ENCODE data around the gene FA2H.

DNA sequence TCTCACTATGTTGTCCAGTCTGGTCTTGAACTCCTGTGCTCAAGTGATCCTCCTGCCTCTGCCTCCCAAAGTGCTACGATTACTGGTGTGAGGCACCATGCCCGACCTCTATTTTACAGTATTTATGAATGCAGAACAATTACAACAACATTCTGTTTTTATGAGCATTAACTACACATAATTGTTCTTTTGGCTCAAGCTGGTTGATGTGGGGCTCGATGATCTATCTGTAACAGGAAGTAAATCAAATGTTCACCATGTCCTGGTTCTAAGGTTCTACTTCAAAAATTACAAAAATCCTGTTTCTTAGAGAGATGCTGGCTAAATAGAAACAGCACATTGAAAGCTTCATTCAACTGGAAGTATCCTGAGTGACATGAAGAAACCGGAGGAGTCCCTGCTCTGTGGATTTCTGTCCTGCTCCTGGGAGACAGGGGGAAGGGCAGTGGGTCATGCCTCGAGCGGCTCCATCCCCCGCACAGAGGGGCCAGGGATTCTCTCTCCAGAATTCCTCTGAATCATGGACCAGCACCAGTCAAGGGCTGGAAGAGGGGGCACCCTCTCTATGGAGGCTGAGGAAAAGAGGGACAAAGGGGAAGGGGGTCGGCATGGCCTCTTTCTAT lies 31.5 kb downstream of the FA2H start:
- no peak for TF ChIP-seq CTCF (IDR thresholded peaks at IDR 0.05)
- TF ChIP-seq POLR2A (IDR thresholded peaks at IDR 0.05) = no peak
- TF ChIP-seq POLR2AphosphoS5 (IDR thresholded peaks at IDR 0.05) = no peak
- no peak for TF ChIP-seq EP300 (IDR thresholded peaks at IDR 0.05)

Measured in sigmoid colon (tissue), 4 donors.